Measurements from ENCODE around the gene FMNL1. TPM values are rescaled to one million over a fixed set of nuclear protein-coding genes. Genes with fewer than 3 reads are reported as not detected.

Gene FMNL1
- total RNA-seq, 1 experiment from 2014 or later: 36.6 TPM

GRCh38 chr17:45256114-45256966, 34.7 kb downstream of the FMNL1 start:
- no peak for DNase-seq (ENCODE audit: extremely low read depth, low read depth)

GRCh38 chr17:45257115-45257514, 35.4 kb downstream of the FMNL1 start:
- DNase-seq (ENCODE audit: extremely low read depth, low read depth): no peak

DNA sequence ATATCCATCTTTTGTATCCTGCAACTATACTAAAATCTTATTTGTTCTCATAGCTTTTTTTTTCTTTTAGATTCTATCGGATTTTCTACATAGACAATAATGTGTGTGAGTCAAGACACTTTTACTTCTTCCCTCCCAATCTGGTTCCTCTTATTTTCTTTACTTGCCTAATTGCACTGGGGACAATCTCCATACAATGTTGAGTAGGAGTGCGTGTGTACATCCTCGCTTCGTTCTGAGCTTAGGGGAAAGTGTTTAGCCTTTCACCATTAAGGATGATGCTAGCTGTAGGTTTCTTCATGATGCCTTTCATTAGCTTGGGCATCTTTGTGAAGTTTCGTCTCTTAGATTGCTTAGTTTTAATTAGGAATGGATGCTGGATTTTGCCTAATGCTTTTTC, 37.3 kb downstream of the FMNL1 start:
- DNase-seq (ENCODE audit: extremely low read depth, low read depth): no peak

GRCh38 chr17:45260204-45260783, 38.6 kb downstream of the FMNL1 start:
- no peak for DNase-seq (ENCODE audit: extremely low read depth, low read depth)

- DNase-seq (ENCODE audit: extremely low read depth, low read depth): no peak
Observed at GRCh38 chr17:45261577-45262515, 40.2 kb downstream of the FMNL1 start, which contains the start of gene SPATA32. SPATA32 (minus strand) TSS chr17:45262094; CDS start chr17:45262016, 78 bp downstream.

DNA sequence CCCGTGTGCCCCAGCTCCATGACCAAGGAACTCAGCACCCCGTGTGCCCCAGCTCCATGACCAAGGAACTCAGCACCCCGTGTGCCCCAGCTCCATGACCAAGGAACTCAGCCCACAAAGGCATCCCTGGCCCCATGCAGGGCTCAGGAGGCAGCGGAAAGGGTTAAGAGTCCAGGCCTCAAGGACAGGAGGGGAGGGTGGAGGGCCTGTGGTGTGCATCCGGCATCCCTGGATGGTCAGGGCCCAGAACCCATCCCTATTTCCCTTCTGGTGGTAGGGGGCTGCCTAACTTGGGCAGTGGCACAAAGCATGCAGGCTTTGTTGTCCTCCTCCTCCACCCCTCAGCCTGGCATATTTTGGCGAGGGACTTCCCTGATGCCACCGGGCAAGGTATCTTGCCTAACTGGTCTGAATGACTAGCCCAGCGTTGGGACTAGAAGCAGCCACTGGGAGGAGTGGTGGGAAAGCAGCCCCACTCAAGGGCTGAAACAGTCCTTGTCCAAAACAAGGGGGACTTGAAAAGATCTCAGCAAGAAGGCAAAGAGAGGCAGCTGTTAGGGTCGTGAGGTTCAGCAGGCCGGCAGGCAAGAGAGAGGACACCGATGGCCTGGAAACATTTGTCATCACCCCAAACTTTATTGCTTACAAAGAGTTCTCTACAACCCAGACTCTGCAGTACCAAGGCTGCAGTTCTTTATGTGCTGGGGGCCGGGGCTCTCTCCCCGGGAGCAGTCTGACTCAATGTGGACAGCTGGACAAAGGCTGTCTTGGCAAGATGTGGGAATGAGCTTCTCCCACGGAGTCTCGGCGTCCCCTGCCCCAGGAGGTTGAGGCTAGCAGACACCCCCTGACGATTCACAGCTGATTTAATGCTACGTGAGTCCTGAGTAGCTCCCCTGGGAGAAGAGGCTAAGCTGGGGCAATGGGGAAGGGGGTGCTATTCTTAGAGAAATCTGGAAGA, 41.1 kb downstream of the FMNL1 start:
- DNase-seq (ENCODE audit: extremely low read depth, low read depth): no peak

DNA sequence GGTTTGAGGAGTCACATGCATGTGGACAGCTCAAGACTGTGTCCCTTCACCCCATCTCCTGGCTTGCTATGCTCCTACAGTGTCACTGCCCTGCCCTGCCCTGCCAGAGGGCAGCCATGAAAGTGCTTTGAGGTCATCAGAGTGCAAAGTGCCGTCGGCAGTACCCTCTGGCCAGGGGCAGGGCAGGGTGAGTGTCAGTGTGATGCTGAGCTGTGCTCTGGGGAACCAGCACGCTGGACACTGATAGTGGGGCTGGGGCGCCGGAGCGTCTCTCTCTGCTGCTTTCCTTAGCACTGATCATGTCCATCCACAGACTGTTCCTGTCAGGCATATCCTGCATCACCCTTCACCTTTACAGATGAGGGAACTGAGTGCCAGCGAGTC, 41.8 kb downstream of the FMNL1 start:
- no peak for DNase-seq (ENCODE audit: extremely low read depth, low read depth)

DNA sequence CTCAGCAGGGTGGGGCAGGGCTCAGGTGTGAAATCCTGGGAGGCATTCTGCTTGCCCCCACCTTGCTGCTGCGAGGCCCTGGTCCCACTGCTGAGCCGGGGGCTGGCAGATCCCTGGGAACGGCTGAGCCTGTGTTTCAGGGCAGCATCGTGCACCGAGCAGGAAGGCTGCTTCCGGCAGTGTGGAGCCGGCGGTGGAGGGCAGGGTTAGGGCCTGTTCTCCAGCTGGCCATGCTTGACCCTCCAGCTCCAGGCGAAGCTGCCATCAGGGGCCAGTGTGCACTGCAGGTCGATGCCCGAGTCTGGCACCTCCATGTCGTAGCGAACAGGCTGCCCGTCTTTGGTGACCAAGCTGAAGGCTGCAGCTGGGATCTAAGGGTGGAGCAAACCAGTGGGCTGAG, 42.7 kb downstream of the FMNL1 start:
- DNase-seq (ENCODE audit: extremely low read depth, low read depth): no peak

- DNase-seq (ENCODE audit: extremely low read depth, low read depth): no peak
Observed at GRCh38 chr17:45264988-45265387, 43.3 kb downstream of the FMNL1 start.

- no peak for DNase-seq (ENCODE audit: extremely low read depth, low read depth)
Observed at GRCh38 chr17:45265821-45266220, 44.1 kb downstream of the FMNL1 start.

- no peak for DNase-seq (ENCODE audit: extremely low read depth, low read depth)
Observed at GRCh38 chr17:45266372-45266926, 44.8 kb downstream of the FMNL1 start.

DNA sequence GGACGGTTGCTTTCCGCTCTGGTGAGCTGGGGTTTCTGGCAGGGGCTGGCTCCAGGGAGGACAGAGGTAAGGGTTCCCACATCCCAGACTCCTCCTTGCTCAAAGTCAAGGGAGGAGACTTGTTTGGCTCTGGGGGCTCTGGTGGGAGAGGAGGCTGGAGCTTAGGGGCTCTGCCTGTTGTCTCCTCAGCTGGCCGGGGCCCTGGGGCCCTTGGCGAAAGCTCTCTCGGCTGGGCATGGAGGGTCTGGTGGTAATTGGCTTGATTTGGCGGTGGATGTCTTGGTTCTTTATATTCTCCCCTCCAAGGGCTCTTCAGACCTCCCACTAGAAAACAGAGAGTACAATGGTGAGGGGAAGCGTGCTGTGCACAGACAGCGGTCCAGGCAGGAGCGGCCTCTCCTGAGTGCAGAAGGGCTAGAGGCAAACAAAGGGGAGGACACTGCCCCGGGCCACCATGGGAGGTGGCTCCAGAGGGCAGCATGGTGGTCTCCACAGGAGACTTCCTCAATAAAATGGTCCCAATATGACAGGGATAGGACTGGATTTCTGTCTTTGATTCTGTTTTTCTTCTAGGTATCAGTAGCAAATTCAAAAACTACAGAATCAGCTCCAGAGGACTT, 45.9 kb downstream of the FMNL1 start:
- DNase-seq (ENCODE audit: extremely low read depth, low read depth): no peak

GRCh38 chr17:45269912-45270311, 48.2 kb downstream of the FMNL1 start:
- DNase-seq (ENCODE audit: extremely low read depth, low read depth): no peak

DNA sequence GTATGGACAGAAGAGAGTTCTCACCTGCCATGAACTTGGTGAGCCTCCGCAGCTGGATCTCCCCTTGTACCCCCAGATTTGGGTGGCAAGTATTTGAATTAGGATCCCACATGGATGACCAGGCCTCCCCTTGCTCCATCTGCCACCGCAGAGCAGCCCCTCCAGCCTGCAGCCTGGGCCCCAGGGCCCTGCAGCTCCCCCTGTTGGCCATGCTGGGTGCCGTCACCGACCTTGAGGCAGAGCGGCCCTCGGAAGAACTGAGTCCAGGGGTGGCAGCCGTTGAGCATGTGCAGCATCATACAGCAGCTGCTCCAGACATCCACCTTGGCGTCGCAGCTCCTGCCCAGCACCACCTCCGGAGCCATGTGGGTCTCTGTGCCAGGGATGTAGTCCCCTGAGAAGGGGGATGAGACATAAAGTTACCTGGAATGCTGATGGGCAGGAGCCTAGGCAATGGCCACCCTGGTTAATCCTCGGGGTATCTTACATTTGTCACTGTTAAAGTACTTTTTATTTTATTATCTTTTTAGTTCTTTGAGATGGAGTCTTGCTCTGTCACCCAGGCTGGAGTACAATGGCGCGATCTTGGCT, 49.2 kb downstream of the FMNL1 start:
- DNase-seq (ENCODE audit: extremely low read depth, low read depth): no peak

- DNase-seq (ENCODE audit: extremely low read depth, low read depth): no peak
Observed at GRCh38 chr17:45271603-45272002, 49.9 kb downstream of the FMNL1 start.

DNA sequence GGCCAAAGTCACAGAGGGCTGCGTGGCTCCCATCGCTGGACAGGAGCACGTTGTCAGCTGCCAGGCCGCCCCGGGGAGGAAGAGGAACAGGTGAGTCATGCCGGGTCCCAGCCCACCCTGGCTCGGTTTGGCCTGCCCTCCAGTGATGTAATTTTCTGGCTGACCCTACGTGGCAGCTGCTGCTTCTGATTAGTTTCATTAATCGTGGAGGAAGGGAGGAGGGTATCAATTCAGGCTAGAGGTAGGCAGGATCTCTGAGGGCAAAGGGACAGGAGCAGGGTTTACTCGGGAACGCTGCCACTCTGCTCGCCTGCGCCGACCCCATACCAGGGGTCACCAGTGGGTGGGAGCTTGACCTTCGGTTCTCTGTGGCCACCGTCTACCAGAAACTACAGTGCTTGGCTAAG, 51.9 kb downstream of the FMNL1 start:
- DNase-seq (ENCODE audit: extremely low read depth, low read depth): no peak

DNA sequence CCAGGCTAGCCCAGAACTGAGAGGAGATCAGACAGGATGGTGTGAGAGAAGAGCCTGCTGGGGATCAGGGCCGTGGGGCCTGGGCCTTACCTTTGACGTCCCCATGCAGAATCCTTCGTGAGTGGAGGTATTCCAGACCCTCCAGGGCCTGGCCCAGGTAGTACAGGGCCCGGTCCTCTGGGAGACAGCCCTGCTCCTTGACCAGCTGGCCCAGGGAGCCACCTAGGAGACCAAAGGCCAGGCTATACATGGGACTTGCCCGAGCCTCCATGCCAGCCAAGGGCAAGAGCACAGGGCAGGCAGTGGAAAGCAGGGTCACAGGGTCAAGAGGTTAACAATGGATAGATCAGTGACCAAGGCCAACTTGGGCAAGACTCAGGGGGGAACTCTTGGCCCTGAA, 52.3 kb downstream of the FMNL1 start:
- DNase-seq (ENCODE audit: extremely low read depth, low read depth): no peak

DNA sequence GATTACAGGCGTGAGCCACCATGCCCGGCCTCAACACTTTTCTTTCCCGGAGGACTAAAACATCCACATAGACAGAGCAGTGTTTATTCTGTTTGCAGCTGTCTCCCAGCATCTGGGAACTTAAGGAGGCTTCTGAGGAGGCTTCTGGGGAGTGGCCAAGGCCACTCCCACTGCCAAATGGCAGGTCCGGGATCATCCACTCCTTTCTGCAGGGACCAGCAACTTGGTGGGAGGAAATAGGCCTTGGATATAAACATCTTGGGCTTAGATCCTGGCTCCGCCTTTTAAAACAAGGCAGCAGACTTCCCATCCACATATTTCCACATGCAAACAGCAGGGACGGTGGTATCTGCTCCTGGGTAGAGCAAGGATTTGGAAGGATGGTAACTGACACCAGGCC, 54.3 kb downstream of the FMNL1 start:
- no peak for DNase-seq (ENCODE audit: extremely low read depth, low read depth)
